GM12878 (cell line): ENCODE measurements around the gene ADRA2B. TPM values are rescaled to one million over a fixed set of nuclear protein-coding genes. Genes with fewer than 3 reads are reported as not detected.
A peak's percentile ranks its signal among the peaks of the same experiment; 100 is the strongest.

Experiments
- ATAC-seq: fragments of 200-7000 bp; cut with Tn5 transposase; 3 replicates; pipeline ENCODE4 v1.9.1; 2020; ENCODE audit warnings: mild to moderate bottlenecking, moderate library complexity
- BruUV-seq: library from RNA; stranded (reverse); fragments of 400-500 nt; replicated peaks from 2 replicates; lab custom pipeline; 2021; lab: Mats Ljungman, UMichigan
- CTCF ChIA-PET: fragments of 300-600 bp; sonication (Branson Sonifier 250); formaldehyde crosslinking; extraction: SDS; loops from one replicate; lab custom pipeline; 2021; ENCODE audit warnings: inconsistent platforms; lab: Yijun Ruan, JAX
- POLR2A ChIA-PET: fragments of 350-600 bp; formaldehyde crosslinking; extraction: SDS; loops from one replicate; lab custom pipeline; 2021; ENCODE audit warnings: inconsistent platforms; lab: Charles Lee
- RAD21 ChIA-PET: fragments of 300-600 bp; sonication (Branson Sonifier 250); formaldehyde crosslinking; loops from one replicate; lab custom pipeline; 2023; ENCODE audit warnings: antibody characterized with exemption; ENCODE audit not compliant: unreplicated experiment; lab: Charles Lee
- SMC1A ChIA-PET: fragments of 300-600 bp; sonication (Branson Sonifier 250); formaldehyde crosslinking; loops from one replicate; lab custom pipeline; 2023; ENCODE audit not compliant: unreplicated experiment, uncharacterized antibody; lab: Charles Lee
- DNase-seq: peaks from one replicate; pipeline ENCODE4 v3.0.0-alpha.2; 2011; ENCODE audit warnings: low read depth, low spot score
- FAIRE-seq: peaks from 3 replicates; lab custom pipeline; 2011; peaks lifted over from hg19 to GRCh38; lab: Jason Lieb, UNC
- H2AFZ ChIP-seq: 2 replicates; pipeline ENCODE4 v1.6.0; 2011; ENCODE audit warnings: low read depth, low read length, control low read depth; ENCODE audit not compliant: control insufficient read depth
- H3K27ac ChIP-seq: 2 replicates; pipeline ENCODE4 v1.5.1; 2011; ENCODE audit warnings: control low read depth; ENCODE audit not compliant: control insufficient read depth, insufficient read depth
- H3K27me3 ChIP-seq, 2 experiments: replicated peaks in 1 of 2; 2 replicates each; pipeline versions ENCODE4 v1.6.0 to v1.6.1; 2011; ENCODE audit warnings: low read length in 1 of 2; ENCODE audit not compliant: control insufficient read depth in 2 of 2, insufficient read depth in 2 of 2
- H3K36me3 ChIP-seq, 2 experiments: 2 replicates each; pipeline ENCODE4 v1.5.1; 2011; ENCODE audit warnings: low read length in 1 of 2; ENCODE audit not compliant: control insufficient read depth in 2 of 2, insufficient read depth in 2 of 2
- H3K4me1 ChIP-seq: 2 replicates; pipeline ENCODE4 v1.6.1; 2011; ENCODE audit warnings: mild to moderate bottlenecking, low read length, moderate library complexity, mixed read lengths; ENCODE audit not compliant: control insufficient read depth, insufficient read depth
- H3K4me2 ChIP-seq: 2 replicates; pipeline ENCODE4 v1.6.0; 2011; ENCODE audit warnings: control low read depth; ENCODE audit not compliant: control insufficient read depth, insufficient read depth
- H3K4me3 ChIP-seq: fragments of 200-600 bp; sonication (generic); 2 replicates; pipeline ENCODE4 v1.5.1; 2016
- H3K79me2 ChIP-seq: 2 replicates; pipeline ENCODE4 v1.6.0; 2011; ENCODE audit warnings: low read length; ENCODE audit not compliant: control insufficient read depth, insufficient read depth
- H3K9ac ChIP-seq: 2 replicates; pipeline ENCODE4 v1.8.0; 2011; ENCODE audit warnings: low read length, control low read depth, mixed read lengths; ENCODE audit not compliant: control insufficient read depth, insufficient read depth
- H3K9me3 ChIP-seq: replicated peaks from 3 replicates; pipeline ENCODE4 v1.5.1; 2011; ENCODE audit warnings: mild to moderate bottlenecking, low read length; ENCODE audit not compliant: control insufficient read depth, insufficient read depth
- H4K20me1 ChIP-seq: 2 replicates; pipeline ENCODE4 v1.6.0; 2011; ENCODE audit not compliant: control insufficient read depth, insufficient read depth
- IRF3 ChIP-seq: fragments of 450-650 bp; IDR thresholded peaks from 2 replicates; pipeline ENCODE4 v1.6.1; 2014; ENCODE audit warnings: mild to moderate bottlenecking
- KLF5 ChIP-seq: fragments of 450-650 bp; IDR thresholded peaks from 2 replicates; pipeline ENCODE4 v1.6.1; 2014; ENCODE audit warnings: mild to moderate bottlenecking; ENCODE audit not compliant: partially characterized antibody
- NR2C1 ChIP-seq: fragments of 450-650 bp; IDR thresholded peaks from 2 replicates; pipeline ENCODE4 v1.6.1; 2017; ENCODE audit warnings: antibody characterized with exemption, mild to moderate bottlenecking, moderate library complexity
- POLR2A ChIP-seq: IDR thresholded peaks from 2 replicates; pipeline ENCODE4 v1.6.1; 2011; ENCODE audit warnings: low read depth, mild to moderate bottlenecking, low read length
- POLR2AphosphoS5 ChIP-seq: IDR thresholded peaks from 2 replicates; pipeline ENCODE4 v1.6.1; 2011; ENCODE audit warnings: mild to moderate bottlenecking, low read length, inconsistent platforms
- WGBS: methylation state at CpG from one replicate; pipeline ENCODE4 v1.1.6; 2016; ENCODE audit warnings: low lambda C conversion rate; ENCODE audit not compliant: insufficient replicate concordance, insufficient coverage; ENCODE audit errors: missing lambda C conversion rate; 5-methylcytosine and 5-hydroxymethylcytosine counted together
- in situ Hi-C: fragments of 300-500 bp; cut with MboI; formaldehyde crosslinking; loops from 9 replicates; pipeline ENCODE4 v1.14.3; 2018; ENCODE audit warnings: mixed read lengths
- intact Hi-C: fragments of 100-400 bp; cut with micrococcal nuclease; formaldehyde crosslinking; loops from one replicate; pipeline ENCODE4 v1.14.2; 2022; ENCODE audit not compliant: unreplicated experiment
- polyA plus RNA-seq, 11 experiments: library from polyadenylated mRNA; depleted of rRNA in 4 of 11; unstranded in 6 of 11; stranded (reverse) in 5 of 11; fragments of >200 nt; fragmentation: Nextera tagmentation in 4 of 11; fragmentation: Illumina TruSeq in 1 of 11; extraction: Ambion mirVana in 4 of 11; extraction: Trizol in 1 of 11; gene quantifications; 1 replicate in 1 of 11; 2 replicates in 10 of 11; pipeline versions ENCODE4 v1.2.1 to v1.2.3, GENCODE V29; 2011 to 2016; ENCODE audit warnings: inconsistent platforms in 2 of 11, missing spikeins in 2 of 11, low read depth in 1 of 11
- total RNA-seq, 4 experiments: library from RNA; depleted of rRNA in 3 of 4; stranded (reverse); fragments of >200 nt in 3 of 4; fragmentation: Illumina TruSeq in 1 of 4; extraction: Trizol in 1 of 4; gene quantifications; 2 replicates each; pipeline versions ENCODE4 v1.2.1 to v1.2.3, GENCODE V29; 2013 to 2021

Gene ADRA2B
- total and polyA plus RNA-seq, 10 of the 15 experiments (the other 5 are each of a cell fraction or from before 2014, with no cell fraction given): 0.01 to 0.10 (median 0.04) TPM; not detected in 6

GRCh38 chr2:96134421-96134820 is 18.1 kb upstream of the ADRA2B start:
- H3K79me2 ChIP-seq: no peaks in the 10 kb centered on the region
- ATAC-seq: no peak
- RAD21 ChIA-PET: interaction anchor here (18.1 kb wide), 1 partner anchor 41 kb away, joined by 463 read pairs; no protein-coding TSS in a partner anchor
- TF ChIP-seq POLR2AphosphoS5 (peak; percentile 81), POLR2A (no peak), IRF3 (no peak)
- TF ChIP-seq, all 136 proteins: peak for 1
- Histone ChIP-seq H3K27ac (no peak overlapping the region), H3K27me3 (no peaks in the 10 kb centered on the region; a peak in 1 of 4 replicates), H3K4me3 (no peak overlapping the region), H2AFZ (no peak overlapping the region), H4K20me1 (no peaks in the 10 kb centered on the region), H3K9me3 (no peaks in the 10 kb centered on the region), H3K4me2 (no peak overlapping the region), H3K36me3 (no peaks in the 10 kb centered on the region), H3K9ac (no peak overlapping the region), H3K4me1 (peaks cover 16% of the 10 kb centered on the region)
- ChIA-PET CTCF (interaction anchor here (14.4 kb wide), 1 partner anchor 37 kb away, joined by 535 read pairs; no protein-coding TSS in a partner anchor), POLR2A (no interaction called here), SMC1A (interaction anchor here (2.3 to 14.4 kb wide), 2 partner anchors 38 to 40 kb away, joined by 11 to 338 read pairs; no protein-coding TSS in a partner anchor)
- WGBS: 55% methylated on average over 10 of the region's 11 CpGs
- no peak for DNase-seq
- FAIRE-seq: no peak
- intact Hi-C loops (no loop called here), in situ Hi-C loops (no loop called here)
- no TSS peak for BruUV-seq

- H3K9ac ChIP-seq: no peak overlapping the region
- intact Hi-C loops (no loop called here), in situ Hi-C loops (no loop called here)
- ChIA-PET RAD21 (interaction anchor here (0.9 to 18.1 kb wide), 4 partner anchors 10 to 139 kb away, joined by 3 to 463 read pairs (median 10); no protein-coding TSS in a partner anchor), SMC1A (interaction anchor here (0.6 to 2.3 kb wide), 5 partner anchors 42 to 139 kb away, joined by 3 to 15 read pairs (median 3); no protein-coding TSS in a partner anchor), CTCF (interaction anchor here (1.5 to 2.6 kb wide), 5 partner anchors 10 to 57 kb away, joined by 4 to 22 read pairs (median 9); no protein-coding TSS in a partner anchor), POLR2A (no interaction called here)
- TF ChIP-seq POLR2A (peak; percentile 15; the same call in 1 of the 2 replicates), NR2C1 (no peak), KLF5 (no peak)
- no peak for DNase-seq
- H3K9me3 ChIP-seq: no peaks in the 10 kb centered on the region
- BruUV-seq: no TSS peak
- no peak overlapping the region for H2AFZ ChIP-seq
- H3K79me2 ChIP-seq: no peaks in the 10 kb centered on the region
- H3K36me3 ChIP-seq: no peaks in the 10 kb centered on the region
- WGBS: 75% methylated on average over 26 of the region's 26 CpGs
- H3K4me3 ChIP-seq: no peak overlapping the region
- no peak for FAIRE-seq
- no peak for ATAC-seq
- no peaks in the 10 kb centered on the region for H4K20me1 ChIP-seq
- H3K27ac ChIP-seq: no peak overlapping the region
- H3K4me1 ChIP-seq: peaks cover 10% of the 10 kb centered on the region
- H3K27me3 ChIP-seq: no peaks in the 10 kb centered on the region
- H3K4me2 ChIP-seq: 0 out of 2 replicates have a peak overlapping the region, but pooled peaks have one; percentile 11
Measured at GRCh38 chr2:96131813-96132745, 15.7 kb upstream of the ADRA2B start.
